M059J (cell line): Measurements from ENCODE around the gene GMFB. TPM values are rescaled to one million over a fixed set of nuclear protein-coding genes. Genes with fewer than 3 reads are reported as not detected.

Experiments used
- DNase-seq: peaks from one replicate; pipeline ENCODE4 v3.0.0-alpha.2; 2012; ENCODE audit warnings: low read depth
- total RNA-seq: library from RNA; depleted of rRNA; stranded (reverse); fragments of >200 nt; shearing (Covaris generic); gene quantifications from 2 replicates; pipeline ENCODE4 v1.2.3, GENCODE V29; 2014

The GMFB gene
- total RNA-seq, 1 experiment from 2014 or later: 63.3 TPM

DNA sequence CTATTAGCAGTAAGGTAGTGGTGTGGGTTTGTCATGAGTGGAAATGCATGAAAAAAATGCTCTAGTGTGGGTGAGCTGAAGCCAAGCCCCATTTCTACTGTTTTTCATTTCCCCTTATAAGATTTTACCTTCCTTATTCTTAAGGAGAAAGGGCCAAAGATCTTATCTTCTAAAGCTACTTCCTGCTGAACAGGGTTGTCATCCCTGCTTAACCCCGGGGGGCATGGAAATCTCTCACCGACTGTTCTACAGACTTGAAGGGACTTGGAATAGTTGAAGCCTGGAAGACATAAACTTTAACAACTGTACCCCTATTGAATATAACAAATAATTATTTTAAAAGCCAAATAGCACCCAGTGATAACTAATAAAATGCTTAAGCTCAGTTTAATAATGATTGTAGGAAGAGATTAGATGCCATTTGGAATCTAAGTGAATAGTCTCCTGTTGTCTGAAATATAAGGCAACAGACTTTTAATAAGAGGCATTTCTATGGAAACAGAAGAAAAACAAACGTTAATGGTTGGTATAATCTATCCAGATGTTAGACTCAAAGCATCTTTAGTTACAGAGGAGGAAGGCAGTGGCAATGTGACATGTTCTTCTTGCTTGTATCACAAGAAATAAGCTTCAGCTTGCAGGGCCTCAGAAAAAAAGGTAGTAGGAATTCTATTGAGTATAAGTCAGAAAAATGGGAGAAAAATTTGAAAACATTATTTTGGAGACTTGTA lies 1.8 kb upstream of the GMFB start:
- DNase-seq: no peak

DNA sequence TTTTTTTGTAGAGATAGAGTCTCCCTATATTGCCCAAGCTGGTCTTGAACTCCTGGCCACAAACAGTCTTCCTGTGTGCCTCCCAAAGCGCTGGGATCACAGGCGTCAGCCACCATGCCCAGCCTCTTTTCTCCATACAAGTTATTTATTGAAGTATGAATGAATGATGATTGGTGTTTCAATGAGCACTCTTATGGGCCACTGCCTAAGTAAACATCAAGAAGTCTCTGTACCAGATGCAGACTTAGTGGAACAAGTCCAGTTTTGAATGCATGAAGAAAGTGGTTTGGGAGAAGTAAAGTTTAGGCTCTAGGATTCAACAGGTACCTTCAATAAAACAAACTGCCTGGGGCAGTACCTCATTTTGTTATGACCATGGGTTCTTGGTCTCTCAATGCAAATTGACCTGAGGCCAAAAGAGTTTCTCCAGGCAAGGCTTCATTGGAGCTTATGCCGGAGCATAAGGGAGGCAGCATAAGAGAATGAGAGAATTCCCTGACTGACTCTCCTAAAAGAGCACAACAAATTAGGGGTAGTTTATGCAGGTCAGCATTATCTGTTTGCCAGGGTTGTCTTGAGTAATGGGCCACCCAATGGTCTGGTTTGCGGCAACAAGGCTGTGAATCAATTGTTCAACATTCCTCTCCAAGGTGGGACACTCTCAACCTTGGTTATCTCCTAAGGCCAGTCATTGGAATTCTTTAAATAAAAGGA lies 1.1 kb upstream of the GMFB start:
- no peak for DNase-seq

DNA sequence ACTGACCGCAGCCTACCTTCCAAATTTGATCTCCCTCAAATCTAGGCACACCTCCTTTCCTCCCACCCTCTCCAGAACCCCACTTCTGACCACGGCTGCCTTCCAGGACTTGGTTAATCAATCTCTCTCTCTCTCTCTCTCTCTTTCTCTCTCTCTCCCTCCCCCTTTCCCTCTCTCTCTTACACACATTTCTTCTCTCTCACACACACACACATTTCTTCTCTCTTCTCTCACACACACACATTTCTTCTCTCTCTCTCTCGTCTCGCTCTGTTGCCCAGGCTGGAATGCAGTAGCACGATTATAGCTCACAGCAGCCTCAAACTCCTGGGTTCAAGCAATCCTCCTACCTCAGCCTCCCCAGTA lies 521 bp upstream of the GMFB start:
- DNase-seq: no peak

DNA sequence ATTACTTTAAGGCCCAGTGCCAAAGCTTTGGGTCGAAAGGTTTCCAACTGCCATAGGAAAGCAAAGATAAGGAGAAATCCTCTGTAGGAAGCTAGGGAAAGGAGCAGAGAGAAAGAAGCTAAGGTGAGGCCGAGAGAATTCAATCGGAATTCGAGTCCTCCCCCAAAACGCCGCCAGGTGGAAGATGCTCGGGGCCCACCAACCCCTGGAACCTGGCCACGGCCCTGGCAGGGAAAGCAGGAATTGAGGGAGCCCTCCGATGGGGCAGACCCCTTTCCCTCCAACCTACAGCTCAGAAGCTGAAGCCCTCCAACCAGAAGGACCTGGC lies 498 bp downstream of the GMFB start:
- DNase-seq: no peak

DNA sequence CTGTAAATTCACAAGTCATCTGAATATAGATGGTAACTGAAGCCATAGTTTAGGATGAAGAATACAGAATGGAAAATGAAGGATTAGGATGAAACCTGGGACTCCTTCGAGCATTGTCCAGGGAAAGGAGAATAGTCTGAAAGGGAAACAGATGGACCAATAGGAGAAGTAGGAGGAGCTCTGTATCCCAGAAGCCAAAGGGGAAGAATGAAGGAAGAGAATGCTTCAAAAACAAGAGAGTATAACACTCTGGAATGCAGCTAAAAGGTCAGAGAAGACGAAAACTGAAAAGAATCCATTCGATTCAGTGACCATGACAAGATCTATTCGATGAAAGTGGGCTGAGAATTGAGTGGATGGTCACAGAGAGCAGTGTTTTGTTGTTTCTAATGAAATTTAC lies 1.0 kb downstream of the GMFB start:
- peak; percentile 37 for DNase-seq

DNA sequence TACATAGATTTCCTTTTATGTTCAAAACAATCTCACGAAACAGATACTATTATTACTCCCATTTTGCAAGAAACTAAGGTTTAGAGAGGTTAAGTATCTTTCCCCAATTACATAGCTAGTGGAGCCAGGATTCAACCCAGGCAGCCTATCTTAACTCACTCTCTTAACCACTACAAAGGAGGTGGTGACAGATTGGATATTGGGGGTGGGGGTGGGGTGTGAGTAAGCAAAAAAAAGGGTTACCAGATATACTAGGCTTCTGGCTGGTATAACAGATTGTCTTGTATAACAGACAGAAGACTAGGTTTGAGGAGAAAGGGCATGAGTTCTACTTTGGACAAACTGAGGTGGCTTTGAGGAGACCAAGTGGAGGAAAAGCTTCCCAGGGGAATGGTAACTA lies 2.1 kb downstream of the GMFB start:
- DNase-seq: peak; percentile 24

DNA sequence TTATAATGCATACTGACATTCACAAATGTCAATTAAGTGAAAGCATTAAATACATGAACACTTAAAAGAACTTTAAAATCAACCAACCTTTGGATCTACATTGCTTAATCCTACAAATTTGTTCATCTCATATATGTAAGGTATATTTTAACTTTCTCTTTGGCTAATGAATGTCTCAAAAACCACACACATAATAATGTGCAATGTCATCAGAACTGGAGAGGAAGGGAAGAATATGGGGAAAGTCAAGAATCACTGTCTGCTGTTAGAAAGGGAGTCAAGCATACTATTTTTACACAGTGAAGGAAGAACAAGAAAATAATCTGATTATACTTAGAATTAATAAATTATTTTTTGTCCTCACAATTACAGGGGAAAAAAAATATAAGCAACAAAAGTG lies 4.9 kb downstream of the GMFB start:
- no peak for DNase-seq

DNA sequence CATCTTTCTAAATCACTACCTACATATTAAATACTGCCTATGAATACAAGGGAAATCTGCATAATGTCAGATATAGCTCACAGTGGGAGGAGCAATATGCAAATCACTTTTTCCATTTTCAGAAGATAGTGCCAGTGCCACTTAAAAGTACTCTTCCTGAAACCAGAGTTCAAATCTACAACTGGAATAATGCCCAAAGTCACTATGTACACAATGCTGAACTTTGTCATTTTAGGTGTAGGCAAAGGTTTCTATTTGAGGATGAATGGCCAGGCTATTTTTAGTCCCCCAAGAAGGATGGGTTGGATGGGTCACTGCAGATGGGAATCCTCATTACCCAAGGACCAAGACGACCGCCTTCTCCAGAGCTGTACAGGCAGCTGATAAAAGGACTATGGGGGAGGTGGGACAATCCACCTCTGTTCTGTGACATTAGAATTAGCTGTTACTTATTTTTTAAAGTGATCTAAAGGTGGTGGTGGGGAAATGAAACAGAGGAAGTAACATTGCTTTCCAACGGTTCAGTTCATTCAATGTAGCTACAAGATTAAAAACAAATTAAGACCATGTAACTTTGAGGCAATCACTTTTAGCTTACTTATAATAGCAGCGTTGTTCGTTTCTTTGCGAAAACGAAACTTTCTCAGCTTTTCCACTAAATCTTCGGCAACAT lies 5.6 kb downstream of the GMFB start:
- no peak for DNase-seq

DNA sequence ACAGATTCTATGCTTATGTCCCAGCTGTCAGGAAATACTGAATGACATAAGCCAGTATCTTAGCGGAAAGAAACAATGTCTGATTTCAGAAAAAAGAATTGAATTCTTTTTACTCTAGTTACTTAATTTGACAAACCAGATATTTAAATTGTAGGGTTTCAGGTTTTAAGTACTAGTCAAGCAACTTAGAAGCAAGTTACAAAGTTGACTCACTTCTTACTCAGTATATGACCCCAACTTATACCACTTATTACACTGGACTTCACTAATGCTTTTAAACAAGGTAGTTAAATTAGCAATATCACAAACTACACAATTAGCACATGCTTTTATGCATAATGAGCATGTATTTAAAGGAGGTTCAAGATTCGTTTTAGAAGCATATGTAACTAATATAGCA lies 7.1 kb downstream of the GMFB start:
- DNase-seq: no peak

DNA sequence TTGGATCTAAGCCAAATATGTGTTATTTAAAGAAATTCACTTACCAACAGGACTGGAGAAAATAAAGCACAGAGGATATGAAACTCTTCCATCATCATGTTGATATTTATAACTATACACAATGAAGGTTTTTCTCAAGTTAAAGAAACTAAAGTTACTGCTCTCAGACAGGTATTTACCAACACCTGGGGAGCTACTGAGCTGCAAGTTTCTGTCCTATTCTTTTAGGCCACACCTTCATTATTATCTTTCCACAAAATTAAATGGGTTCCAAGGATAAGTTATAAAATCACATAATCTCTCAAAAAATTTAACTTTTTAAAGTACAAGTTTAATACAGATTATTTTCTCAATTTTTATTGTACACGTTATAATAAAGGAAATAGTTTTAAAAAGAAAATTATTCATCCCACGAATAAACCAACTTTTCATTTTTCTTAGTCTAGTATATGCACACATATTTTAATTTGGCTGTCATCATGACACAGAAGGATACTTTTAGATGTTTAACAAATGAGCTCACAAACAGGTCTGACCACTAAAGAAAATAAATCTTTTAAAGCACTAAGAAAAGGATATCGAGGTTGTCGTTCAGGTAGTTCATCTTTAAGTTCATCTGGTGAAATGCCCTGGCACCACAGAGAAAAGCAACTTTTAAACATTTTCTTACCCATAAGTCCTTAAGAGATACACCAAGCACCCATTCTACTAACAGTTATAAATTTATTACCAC lies 7.8 kb downstream of the GMFB start:
- no peak for DNase-seq

DNA sequence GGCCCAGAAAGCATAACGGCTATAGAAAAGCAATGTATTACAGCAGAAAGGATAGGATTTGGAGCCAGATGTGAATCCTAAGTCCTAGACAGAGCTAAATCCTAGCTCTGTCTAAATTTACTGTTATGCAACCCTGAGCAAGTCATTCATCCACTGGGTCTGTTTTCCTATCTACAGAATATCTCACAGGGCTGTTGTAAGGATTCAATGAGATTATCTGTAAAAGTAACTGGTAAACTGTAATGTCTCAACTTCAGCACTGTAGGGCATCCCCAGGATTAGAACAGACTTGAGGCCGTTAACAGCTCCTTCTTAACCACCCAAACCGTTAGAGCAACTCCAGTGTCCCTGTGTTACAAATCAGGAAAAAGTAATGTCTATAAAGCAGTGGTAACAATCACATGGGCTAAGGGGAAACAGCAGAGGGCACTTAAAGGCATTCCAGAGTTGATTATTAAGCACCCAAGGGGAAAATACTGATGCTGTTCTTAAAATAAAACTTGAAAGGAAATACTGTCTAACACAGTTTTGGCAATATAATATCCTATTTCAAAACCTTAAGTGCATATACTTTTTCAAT lies 10.1 kb downstream of the GMFB start:
- DNase-seq: no peak

DNA sequence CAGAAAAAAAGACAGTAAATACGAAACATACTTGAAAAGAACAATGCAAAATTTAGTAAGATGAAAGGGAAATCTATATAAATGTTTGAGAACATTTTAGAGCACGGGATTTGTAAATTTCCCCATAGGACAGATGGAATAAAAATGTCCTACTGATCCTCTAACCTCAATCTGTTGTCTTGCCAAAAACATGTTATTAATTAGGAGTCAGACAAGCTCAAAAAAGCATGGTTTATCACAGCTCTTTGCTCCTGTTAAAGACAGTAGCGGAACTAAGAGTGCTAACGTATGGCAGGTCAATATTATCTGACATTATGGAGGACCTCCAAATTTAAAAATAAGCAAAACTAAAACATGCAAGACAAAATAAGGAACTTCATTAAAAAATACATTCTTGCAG lies 12.9 kb downstream of the GMFB start:
- DNase-seq: no peak

DNA sequence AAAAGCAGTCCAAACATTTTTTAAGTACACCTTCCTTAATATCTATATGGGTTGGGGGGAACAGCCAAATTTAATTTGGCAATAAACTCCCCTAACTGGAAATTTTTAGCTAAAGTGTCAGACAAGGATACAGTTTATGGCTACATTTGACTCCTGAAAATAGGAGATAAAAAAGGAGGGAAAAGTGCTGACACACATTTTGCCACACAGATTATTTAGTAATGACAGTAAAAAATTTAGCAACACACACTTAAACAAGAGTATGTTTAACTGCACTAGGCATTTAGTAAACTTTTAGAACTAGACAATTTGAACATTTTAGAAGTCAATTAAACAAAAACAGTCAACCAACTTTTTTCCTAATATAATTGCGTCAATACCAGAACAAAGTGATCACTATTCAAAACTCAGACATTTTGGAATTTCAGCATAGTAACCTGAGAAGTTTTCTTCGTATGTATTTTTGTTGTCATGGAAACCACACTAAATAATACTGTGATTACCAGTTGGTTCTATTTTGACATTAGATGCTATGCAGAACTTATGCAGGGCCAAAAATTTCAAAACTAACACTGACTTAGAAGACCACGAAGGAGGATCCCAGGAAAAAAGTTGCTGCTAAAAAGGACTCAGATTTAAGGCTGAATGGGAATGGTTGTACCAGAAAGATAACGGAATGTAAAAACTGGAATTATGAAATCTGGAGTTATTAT lies 13.4 kb downstream of the GMFB start:
- DNase-seq: peak; percentile 11

DNA sequence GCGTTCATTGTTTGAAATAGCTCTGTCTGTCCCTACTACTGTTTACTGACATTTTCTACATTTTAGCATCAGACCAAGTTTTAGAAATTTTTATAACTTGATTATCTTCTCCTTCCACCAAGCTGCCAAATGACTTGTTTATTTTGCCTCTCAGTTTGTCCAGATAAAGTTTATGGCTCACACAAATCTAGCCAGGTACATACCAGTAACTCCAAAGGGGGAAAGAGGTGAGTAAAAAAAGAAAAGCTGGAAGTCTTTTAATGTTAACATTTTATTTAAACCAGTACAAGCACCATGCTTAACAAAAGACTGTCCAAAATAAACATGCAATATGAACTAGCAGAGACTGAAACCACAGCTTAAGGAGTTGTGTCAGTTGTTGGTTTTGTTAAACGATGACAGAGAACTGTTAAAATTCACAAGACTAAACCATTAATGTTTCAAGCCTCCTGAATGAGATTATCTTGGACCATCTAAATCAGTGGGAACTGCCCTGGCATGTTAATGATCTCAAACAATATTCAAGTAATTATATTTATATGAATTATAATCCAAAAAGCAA lies 14.5 kb downstream of the GMFB start:
- no peak for DNase-seq

DNA sequence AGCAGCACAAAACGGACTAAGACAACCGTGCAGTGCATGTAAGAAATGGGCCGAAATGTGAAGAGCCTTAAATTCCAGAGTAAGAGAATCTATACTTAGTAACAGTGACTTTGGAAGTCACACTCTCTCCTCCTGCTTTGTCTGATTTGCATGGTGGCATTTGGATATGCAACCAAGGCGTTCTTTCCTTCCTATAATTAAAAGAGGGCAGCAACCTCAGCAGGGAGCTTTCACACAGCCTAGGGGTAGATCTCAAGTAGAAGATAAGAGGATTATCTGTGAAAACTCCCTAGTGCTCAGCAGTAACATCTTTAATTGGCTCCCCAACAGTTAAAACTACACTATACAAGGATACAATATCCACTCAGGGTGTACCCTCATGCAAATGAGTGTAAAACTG lies 16.5 kb downstream of the GMFB start:
- no peak for DNase-seq

DNA sequence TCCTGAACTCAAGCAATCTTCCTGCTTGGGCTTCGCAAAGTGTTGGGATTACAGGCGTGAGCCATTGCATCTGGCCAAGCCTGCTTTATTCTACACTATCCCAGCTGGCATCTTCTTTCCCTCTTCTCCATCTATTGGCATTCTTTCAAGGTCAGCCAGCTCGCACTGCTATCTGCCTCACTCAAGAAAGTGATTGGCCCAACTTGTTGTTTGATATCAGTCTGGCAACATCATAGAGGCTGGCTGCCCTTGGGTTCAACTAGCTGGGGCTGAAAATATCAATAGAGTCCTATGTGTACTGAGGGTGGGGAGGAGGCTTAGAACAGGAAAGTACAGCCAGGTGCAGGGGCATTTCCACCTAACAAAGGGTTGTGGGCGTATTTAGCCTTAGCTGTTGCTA lies 17.1 kb downstream of the GMFB start:
- DNase-seq: no peak

DNA sequence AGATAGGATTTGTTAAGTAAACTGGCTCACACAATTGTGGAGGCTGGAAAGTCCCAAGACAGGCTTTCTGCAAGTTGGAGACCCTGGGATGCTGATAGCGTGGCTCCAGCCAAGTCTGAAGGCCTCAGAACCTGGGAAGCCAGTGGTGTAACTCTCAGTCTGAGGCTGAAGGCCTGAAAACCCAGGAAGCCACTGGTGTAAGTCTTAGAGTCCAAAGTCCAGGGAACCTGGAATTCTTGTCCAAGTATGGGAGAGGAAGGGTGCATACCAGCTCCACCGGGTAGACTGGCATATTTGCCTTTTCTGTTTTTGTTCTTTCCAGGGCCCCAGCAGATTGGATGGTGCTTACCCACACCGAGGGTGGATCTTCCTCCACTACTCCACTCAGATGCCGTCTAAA lies 18.1 kb downstream of the GMFB start:
- DNase-seq: no peak

DNA sequence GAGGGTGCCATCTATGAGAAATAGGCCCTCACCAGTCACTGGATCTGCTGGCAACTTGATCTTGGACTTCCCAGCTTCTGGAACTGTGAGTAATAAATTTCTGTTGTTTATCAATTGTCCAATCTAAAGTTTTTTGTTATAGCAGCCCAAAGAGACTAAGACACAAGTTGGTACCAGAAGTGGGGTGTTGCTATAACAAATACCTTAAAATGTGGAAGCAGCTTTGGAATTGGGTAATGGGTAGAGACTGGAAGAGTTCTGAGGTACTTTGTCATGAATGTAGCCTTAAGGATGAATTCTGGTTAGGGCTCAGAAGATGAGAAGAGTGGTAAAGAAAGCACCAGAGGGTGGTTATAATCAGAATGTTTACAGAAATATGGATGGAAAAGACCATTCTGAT lies 21.5 kb downstream of the GMFB start:
- no peak for DNase-seq

DNA sequence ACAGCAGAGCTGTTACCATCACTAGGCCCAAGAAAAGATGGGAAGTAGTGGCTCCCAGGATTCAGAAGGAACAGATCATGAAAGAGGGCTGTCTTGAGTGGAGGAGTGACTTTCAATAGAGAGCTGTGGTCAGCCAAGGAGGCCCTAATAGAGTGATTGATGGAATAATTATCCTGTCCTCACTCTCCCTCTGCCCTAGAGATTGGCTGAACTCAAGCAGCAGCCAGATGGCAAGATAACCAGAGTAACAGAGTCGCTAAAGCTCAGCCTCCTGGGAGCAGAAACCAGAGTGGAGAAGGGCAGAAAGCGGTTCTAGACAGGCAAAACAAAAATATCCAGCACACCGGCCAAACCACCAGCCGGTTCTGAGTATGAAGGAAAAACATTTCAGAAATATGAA lies 23.1 kb downstream of the GMFB start:
- no peak for DNase-seq

DNA sequence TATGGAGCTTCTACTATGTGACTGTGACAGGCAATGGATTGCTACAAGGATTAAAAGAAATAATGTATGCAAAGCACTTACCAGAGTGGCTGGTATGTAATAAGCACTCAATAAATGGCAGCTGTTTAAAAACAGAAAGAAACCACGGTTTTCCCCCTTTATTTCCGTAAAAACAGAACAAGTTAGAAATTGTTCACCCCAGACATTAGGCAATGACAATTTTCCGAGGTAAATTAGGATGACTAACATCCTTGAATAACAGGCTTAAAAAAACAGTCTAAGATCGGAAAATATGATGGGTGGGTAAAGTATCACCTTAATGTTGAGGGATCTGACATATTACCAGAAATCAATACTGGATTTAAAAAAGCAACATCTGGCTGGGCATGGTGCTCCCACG lies 26.7 kb downstream of the GMFB start:
- DNase-seq: no peak

DNA sequence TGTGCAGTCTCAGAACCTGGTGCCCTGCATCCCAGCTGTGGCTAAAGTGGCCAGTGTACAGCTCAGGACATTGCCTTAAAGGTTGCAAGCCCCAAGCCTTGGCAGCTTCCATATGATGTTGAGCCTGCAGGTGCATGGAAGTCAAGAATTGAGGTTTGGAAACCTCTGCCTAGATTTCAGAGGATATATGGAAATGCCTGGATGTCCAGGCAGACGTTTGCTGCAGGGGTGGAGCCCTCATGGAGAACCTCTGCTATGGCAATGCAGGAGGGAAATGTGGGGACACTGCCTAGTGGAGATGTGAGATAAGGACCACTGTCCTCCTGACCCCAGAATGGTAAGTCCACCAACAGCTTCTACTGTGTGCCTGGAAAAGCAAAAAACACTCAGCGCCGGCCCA lies 29.7 kb downstream of the GMFB start:
- DNase-seq: no peak
